ENCODE measurements around the gene TUBB. TPM values are rescaled to one million over a fixed set of nuclear protein-coding genes. Genes with fewer than 3 reads are reported as not detected.

The TUBB gene
- total RNA-seq, 1 experiment from 2014 or later = 1,719 TPM

DNA sequence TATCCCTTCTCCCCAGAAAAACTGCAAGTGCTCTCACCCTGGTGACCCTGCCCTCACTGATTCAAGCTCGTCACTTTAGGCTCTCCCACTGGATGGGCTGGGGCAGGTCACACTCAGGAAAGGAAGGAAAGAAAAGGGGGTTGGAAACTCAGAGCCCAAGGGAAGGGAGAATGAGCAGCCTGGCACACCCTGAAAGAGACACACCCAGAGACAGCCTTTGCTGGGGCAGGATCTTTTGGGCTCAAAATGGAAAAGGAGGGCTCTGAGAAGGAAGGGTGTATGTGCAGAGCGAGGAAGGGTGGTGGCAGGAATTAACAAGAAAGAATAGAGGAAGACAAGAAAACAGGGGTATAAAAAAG is 36.2 kb upstream of the TUBB start:
- H2AK5ac ChIP-seq (ENCODE audit: insufficient read length, low read length) = no peak overlapping the region
- no peaks in the 10 kb centered on the region for H3K79me1 ChIP-seq (ENCODE audit: insufficient read depth, low read depth, low read length, poor library complexity, severe bottlenecking)
- H3K9ac ChIP-seq (ENCODE audit: extremely low read depth, insufficient read length, low read length) = no peak overlapping the region
- no peak overlapping the region for H4K91ac ChIP-seq (ENCODE audit: insufficient read length, low read depth, low read length)
- peaks cover 22% of the 10 kb centered on the region for H3K23me2 ChIP-seq (ENCODE audit: insufficient read length, low read depth, low read length, poor library complexity, severe bottlenecking)
- no peak overlapping the region for H2BK120ac ChIP-seq (ENCODE audit: low read depth, low read length, poor library complexity, severe bottlenecking)
- H3K4ac ChIP-seq (ENCODE audit: low read depth, low read length) = no peak overlapping the region
- no peak overlapping the region for H4K8ac ChIP-seq (replicated peaks; ENCODE audit: insufficient read length, low read depth, low read length)
- H3K9me3 Mint-ChIP-seq = no peaks in the 10 kb centered on the region; a peak in 1 of 5 replicates
- TF ChIP-seq, protein P1, sequence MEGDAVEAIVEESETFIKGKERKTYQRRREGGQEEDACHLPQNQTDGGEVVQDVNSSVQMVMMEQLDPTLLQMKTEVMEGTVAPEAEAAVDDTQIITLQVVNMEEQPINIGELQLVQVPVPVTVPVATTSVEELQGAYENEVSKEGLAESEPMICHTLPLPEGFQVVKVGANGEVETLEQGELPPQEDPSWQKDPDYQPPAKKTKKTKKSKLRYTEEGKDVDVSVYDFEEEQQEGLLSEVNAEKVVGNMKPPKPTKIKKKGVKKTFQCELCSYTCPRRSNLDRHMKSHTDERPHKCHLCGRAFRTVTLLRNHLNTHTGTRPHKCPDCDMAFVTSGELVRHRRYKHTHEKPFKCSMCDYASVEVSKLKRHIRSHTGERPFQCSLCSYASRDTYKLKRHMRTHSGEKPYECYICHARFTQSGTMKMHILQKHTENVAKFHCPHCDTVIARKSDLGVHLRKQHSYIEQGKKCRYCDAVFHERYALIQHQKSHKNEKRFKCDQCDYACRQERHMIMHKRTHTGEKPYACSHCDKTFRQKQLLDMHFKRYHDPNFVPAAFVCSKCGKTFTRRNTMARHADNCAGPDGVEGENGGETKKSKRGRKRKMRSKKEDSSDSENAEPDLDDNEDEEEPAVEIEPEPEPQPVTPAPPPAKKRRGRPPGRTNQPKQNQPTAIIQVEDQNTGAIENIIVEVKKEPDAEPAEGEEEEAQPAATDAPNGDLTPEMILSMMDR (conservative IDR thresholded peaks at IDR 0.05) = no peak
- H3K18ac ChIP-seq (ENCODE audit: insufficient read length, low read depth, low read length) = no peak overlapping the region
- no peak overlapping the region for H3K56ac ChIP-seq (ENCODE audit: insufficient read length, low read depth, low read length)
- no CpG with 5 or more reads among the region's 2 CpGs for WGBS (ENCODE audit: extremely low coverage, insufficient read length, low lambda C conversion rate)
- no peak overlapping the region for H3K14ac ChIP-seq (ENCODE audit: insufficient read depth, low read length)
- peaks cover 3% of the 10 kb centered on the region; the same call in 1 of the 2 replicates for H3K27me3 Mint-ChIP-seq (ENCODE audit: low read depth)
- no peaks in the 10 kb centered on the region for H4K20me1 ChIP-seq (ENCODE audit: control insufficient read depth, insufficient read depth, insufficient read length)
- peaks cover 2% of the 10 kb centered on the region; the same call in 1 of the 2 replicates for H3K79me2 ChIP-seq (ENCODE audit: insufficient read depth, low read length)
- H3K4me1 ChIP-seq (ENCODE audit: insufficient read depth, low read length) = peaks cover 14% of the 10 kb centered on the region; the same call in 1 of the 2 replicates
- peak overlapping the region; percentile 40 for H3K4me2 ChIP-seq (ENCODE audit: insufficient read depth, insufficient read length, low read length)
- no peak for DNase-seq
- no peak overlapping the region for H2BK20ac ChIP-seq (ENCODE audit: low read depth, low read length, poor library complexity, severe bottlenecking)
- H2BK5ac ChIP-seq (ENCODE audit: insufficient read length, low read length) = no peak overlapping the region
- no peak overlapping the region for H2BK15ac ChIP-seq (ENCODE audit: low read depth, low read length)
- H3K27me3 ChIP-seq (ENCODE audit: insufficient read depth, low read length) = no peaks in the 10 kb centered on the region
- peak overlapping the region in 2 of 3 experiments; percentile 6 to 36; a peak in 4 of 7 replicates for H3K27ac Mint-ChIP-seq
- no peak overlapping the region for H2BK12ac ChIP-seq (ENCODE audit: insufficient read length, low read depth, low read length)
- H3K36me3 Mint-ChIP-seq (ENCODE audit: insufficient read depth in 1 of 3, low read depth in 3 of 3) = peaks cover 7 to 24% (median 19%) of the 10 kb centered on the region in 3 experiments; a peak in 6 of 7 replicates
- peak overlapping the region; percentile 35 to 73 for H3K4me3 Mint-ChIP-seq
- no peak overlapping the region for H2AFZ ChIP-seq (ENCODE audit: low read length)
- peaks cover 69 to 73% of the 10 kb centered on the region in 2 experiments for H3K4me1 Mint-ChIP-seq
- no peak overlapping the region for H3T11ph ChIP-seq (ENCODE audit: low read length)
- H3K9me3 ChIP-seq (ENCODE audit: control insufficient read depth, low read depth, low read length) = no peaks in the 10 kb centered on the region
- no peak overlapping the region for H4K5ac ChIP-seq (ENCODE audit: insufficient read length, low read depth, low read length)
- no peak overlapping the region for H3K27ac ChIP-seq (ENCODE audit: insufficient read length, low read depth, low read length)
- no peak overlapping the region for H3K23ac ChIP-seq (ENCODE audit: insufficient read length, low read depth, low read length)
